OCI-M1 (cell line): ENCODE data around the gene ARL16.

Experiments
- DNase-seq: peaks from one replicate; lab custom pipeline; 2025; lab: John Stamatoyannopoulos, UW

ARL16 gene

DNA sequence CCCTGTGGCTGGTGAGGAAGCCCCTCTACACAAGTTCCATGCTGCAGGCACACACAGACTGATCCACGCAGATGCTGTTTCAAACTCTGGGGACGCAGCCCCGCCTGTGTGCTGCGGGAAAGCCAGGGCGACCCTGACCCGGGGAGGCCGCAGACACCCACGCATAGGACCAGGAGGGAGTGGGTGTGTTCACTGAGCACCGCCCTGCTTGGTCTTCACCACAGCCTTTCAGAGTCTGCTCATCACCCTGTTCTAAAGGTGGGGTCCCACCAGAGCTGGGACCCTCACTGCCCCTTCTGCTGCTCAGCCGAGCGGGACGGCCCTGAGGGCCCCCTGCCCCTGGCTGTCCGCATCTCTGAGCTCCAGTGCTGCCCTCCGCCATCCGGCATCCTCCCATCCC, 39.1 kb downstream of the ARL16 start:
- DNase-seq, result no peak

DNA sequence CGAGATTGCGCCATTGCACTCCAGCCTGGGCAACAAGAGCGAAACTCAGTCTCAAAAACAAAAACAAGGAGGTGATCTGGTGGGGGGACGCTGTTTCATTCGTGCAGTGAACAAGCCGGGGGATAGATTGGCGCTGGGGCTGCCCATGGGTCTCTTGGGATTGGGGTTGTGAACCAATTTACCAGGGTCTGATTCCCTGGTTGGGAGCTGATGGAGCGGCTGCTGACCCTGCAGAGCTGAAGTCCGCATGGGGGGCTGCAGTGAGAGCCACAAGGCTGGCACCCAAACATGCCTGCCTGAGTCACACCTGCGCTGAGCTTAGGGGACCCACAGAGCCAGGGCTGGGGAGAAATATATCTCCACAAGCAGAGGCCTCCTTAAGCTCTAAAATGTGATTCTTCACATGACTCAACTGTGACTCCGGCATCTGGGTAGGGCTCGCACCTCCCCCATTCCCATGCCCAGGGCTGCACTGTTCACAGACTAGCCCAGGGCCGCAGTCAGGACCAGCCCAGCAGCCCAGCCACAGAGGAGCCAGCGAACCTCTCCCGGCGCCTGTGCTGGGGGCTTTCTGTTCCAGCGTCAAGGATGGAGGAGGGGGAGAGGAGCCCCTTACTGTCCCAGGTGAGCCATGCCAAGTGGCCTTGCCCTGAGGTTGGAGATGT, 41.6 kb downstream of the ARL16 start:
- DNase-seq, result peak; percentile 8

DNA sequence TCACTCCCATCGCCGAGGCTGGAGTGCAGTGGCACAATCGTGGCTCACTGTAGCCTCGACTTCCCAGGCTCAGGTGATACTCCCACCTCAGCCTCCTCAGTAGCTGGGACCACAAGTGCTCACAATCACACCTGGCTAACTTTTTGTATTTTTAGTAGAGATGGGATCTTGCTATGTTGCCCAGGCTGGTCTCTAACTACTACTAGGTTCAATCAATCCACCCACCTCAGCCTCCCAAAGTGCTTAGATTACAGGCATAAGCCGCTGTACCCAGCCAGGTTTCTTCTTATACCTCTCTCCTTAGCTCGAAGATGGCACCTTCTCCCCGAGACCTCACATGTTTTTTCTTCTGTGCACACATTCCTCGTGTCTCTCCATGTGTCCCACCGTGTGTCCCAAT, 43.6 kb downstream of the ARL16 start:
- DNase-seq, result no peak

DNA sequence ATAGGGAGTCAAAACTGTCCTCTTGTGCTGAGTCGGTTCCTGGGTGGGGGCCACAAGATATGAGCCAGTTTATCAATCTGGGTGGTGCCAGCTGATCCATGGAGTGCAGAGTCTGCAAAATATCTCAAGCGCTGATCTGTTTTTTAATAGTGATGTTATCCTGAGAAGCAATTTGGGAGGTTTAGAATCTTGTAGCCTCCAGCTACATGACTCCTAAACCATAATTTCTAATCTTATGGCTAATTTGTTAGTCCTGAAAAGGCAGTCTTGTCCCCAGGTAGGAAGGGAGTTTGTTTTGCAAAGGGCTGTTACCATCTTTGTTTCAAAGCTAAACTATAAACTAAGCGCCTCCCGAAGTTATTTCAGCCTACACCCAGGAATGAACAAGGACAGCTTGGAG, 44.9 kb downstream of the ARL16 start:
- no peak for DNase-seq

DNA sequence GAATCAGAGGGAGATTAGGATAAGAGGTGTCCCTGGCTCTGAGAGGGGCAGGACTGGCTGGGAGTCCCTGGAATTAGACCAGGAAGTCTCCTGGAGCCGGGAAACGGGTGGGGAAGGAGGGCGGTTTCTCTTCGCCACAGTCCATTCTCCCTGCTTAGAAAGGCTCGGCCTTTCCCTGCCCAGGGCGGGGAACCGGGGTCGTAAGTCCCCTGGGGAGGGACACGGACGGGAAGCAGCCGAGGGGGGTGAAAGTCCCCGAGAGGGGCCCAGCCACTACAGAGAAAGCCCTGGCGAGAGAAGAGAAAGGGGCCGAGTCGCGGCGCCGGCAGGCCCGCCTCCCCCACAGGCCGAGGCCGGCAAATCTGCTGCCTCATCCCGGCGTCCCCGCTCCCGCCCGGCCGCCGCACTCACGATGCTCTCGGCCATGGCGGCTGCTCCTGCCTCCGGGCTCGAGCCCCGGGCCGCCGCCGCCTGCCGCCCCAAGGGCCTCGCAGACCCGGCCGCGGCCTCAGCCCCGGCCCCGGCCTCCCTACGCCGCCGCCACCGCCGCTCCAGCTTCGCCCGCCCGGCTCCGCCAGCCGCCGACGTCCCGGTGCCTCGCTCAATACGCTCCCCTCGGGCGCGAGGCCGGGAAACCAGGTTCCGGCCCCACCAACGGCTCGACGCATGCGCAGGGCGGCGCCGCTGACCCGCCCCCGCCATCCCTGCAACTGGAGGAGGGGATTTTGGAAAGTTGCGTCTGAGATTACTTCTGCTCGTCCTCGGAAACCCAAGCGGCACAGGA, 46.9 kb downstream of the ARL16 start, which contains the start of the genes NPLOC4 and TSPAN10:
Gene NPLOC4, minus strand, starts transcription at position 608 of the 784 bp plus-strand sequence. Its CDS starts 182 bp downstream, at position 426.
Gene TSPAN10, plus strand, starts transcription at position 692 of the 784 bp plus-strand sequence. CDS start 5,217 bp downstream, outside the sequence.
- DNase-seq, result peak; percentile 91

DNA sequence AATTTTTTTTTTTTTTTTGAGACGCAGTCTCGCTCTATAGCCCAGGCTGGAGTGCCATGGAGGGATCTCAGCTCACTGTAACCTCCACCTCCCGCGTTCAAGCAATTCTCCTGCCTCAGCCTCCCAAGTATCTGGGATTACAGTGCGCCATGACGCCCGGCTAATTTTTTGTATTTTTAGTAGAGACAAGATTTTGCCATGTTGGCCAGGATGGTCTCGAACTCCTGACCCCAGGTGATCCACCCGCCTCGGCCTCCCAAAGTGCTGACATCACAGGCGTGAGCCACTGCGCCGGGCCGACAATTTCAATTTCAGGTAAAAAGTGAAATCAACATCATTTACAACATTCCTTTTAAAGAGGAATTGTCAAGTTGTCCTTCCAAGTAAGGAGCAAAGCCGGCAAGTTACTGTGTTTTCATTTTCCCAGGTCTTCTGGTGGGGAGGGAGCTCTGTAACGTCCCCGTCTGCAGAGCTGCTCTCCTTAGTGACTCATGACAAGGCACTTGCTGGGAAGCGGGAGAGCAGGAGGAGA, 47.6 kb downstream of the ARL16 start:
- DNase-seq, result peak; percentile 57

DNA sequence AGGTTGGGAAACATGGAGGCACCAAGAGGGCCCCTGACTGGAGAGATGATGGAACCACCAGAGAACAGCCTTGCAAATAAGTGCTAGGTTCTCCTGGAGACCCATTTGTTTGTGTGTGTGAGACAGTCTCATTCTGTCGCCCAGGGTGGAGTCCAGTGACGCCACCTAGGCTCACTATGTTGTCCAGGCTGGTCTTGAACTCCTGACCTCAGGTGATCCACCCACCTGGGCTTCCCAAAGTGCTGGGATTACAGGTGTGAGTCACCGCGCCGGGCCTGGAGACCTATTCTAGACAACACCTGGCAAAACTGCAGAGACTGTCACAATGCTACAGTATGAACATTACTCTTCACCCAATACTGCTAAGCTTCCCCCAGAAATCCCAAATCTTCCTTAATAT, 48.2 kb downstream of the ARL16 start:
- DNase-seq, result no peak

DNA sequence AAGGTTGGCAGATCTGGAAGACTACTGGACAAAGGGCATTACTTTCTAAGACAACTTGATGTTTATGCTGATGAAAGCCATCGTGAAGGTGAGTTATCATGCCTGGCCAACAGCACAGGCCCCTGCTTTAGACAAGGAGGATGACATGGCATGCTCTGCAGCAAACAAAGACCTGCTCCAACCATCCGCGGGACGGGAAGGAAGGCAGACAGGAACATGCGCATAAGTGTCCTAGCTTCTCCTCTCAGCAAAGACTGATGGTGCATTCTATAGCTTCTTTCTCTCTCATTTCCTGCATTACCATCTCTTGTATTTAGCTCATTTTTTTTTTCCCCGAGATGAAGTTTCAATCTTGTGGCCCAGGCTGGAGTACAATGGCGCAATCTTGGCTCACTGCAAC, 52.1 kb downstream of the ARL16 start:
- DNase-seq, result no peak
